ENCODE measurements around the gene WFIKKN2.

Gene WFIKKN2

DNA sequence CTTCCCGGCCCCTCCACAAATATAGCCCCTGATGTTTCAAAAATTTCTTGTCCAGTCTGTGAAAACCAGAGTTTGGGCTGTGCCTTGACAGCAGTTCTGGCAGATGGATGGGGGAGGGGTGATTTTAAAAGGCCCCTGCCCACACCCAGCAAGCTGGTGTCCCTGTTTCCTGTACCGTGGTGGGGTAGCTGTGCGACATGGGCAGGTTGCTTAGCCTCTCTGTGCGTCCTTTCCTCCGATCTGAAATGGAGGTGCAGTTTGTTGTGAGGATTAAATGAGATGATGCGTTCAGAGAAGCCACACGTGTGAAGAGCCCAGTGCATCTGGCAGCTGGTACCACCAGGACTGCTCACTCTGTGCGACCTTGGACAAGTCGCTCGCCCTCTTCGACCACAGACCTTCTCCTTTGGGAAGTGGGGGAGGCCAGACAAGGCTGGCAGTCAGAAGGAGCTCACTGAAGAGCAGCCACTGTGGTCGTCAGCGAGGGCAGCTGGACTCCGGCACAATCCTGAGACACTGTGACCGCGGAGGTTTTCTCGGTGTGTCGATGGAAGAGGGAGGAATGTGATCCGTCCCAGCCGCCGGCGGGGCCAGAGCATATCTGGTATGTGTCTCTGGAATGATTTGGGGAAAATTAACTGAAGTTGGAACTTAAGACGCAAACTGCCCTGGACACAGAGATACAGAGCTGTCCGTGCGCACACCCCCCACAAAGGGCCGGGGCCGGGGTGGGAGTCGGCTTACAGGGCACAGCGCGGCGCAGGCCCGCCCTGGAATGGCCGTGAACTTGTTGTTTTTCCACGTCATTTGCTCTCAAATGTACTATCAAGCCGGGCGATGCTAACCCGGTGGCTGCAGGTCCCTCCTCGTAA is 721 bp upstream of the WFIKKN2 start:
- DNase-seq (ENCODE audit: low spot score): no peak

DNA sequence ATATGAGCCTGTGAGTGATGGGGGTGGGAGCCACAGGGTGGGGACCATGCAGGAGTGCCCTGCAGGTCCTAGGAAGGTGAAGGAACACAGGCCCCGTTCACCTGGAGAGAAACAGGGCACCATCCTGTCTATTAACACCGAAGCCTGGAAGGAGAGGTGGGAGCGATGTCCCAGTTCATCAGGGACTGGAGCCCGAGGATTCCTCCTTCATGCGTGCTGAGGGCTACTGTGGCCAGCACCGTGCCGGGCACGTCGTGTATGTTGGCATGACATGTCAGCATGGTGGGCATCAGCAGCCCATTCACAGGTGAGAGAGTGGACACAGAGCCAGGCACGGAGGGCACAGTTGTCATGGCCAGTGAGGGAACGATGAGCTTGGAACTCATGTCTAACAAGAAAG is 1.4 kb downstream of the WFIKKN2 start:
- DNase-seq (ENCODE audit: low spot score): no peak

DNA sequence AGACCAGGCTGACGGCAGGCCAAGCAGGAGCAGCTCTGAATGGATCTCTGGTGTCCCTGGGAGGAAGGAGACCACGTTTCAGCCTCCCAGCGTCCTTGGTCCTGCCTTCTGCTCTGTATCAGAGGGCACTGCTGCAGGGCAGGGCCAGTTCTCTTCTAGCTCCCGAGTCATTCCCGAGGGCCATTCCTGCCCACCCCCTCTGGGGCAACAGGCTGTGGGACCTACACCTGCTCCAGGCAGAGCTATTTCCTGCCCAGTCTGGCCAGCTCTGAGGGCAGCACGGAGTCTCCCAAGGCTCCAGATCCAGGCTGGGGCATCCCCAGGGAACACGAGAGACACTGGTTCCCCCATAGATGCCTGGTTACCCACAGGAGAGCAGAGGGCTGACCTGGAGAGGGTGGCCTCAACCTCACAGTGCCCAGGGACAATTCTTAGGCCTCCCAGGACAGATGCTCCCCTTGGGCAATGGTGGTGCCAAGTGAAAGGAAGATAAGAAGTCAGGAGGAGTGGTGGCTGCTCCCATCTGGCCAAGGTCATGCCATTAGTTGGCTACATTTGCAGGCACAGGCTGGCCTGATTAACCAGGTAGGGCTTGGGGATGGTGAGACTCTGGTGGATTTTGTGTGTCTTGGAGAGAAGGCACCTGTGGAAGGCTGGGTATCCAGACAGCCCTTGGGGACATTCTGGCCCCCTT is 2.0 kb downstream of the WFIKKN2 start:
- DNase-seq (ENCODE audit: low spot score): no peak

DNA sequence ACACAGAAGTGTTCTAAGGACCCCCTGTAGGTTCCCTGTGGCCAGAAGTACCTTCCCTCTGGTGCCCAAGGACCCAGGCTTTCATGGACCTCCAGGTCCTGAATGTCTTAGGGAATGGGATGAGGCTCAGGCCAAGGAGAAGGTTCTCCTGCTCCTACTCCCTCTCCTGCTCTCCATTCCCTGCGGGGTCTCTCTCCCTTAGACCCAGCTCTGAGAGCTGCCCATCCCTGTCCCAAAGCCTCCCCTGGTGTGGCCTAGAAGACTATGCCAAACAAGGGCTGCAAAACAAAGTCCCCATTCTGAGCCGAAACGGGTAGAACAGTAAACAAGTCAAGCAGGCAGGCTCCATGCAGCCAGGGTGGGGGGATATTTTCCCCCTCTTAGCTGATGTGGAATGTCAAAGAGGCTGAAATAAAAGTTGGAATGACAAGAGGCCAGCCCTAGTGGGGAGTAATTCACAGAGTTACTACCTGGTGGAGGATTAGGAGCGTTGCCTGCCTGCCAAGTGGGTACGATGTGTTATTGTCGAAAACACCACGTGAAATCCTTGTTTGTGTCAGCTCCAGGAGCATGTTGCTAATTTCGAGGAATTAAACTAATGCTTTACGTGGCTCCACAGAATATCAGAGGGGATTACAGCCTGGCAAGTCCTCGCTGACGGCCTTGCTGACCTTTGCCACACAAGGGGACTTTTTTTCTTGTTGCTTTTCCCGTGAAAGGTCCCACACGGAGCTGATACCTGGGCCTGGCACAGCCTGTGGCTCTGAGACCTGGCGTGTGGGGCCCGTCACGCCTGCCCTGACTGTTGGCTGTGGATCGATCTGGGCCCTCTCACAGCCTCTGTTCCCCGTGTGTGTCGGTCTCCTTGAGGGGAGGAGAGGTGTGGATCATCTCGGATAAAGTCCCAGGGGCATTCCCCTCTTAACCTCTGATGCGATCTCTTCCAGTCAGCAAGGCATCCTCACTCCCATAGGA is 2.9 kb downstream of the WFIKKN2 start:
- DNase-seq (ENCODE audit: low spot score): no peak

DNA sequence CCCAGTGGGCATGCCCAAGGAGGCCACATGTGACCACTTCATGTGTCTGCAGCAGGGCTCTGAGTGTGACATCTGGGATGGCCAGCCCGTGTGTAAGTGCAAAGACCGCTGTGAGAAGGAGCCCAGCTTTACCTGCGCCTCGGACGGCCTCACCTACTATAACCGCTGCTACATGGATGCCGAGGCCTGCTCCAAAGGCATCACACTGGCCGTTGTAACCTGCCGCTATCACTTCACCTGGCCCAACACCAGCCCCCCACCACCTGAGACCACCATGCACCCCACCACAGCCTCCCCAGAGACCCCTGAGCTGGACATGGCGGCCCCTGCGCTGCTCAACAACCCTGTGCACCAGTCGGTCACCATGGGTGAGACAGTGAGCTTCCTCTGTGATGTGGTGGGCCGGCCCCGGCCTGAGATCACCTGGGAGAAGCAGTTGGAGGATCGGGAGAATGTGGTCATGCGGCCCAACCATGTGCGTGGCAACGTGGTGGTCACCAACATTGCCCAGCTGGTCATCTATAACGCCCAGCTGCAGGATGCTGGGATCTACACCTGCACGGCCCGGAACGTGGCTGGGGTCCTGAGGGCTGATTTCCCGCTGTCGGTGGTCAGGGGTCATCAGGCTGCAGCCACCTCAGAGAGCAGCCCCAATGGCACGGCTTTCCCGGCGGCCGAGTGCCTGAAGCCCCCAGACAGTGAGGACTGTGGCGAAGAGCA is 4.4 kb downstream of the WFIKKN2 start:
- no peak for DNase-seq (ENCODE audit: low spot score)

DNA sequence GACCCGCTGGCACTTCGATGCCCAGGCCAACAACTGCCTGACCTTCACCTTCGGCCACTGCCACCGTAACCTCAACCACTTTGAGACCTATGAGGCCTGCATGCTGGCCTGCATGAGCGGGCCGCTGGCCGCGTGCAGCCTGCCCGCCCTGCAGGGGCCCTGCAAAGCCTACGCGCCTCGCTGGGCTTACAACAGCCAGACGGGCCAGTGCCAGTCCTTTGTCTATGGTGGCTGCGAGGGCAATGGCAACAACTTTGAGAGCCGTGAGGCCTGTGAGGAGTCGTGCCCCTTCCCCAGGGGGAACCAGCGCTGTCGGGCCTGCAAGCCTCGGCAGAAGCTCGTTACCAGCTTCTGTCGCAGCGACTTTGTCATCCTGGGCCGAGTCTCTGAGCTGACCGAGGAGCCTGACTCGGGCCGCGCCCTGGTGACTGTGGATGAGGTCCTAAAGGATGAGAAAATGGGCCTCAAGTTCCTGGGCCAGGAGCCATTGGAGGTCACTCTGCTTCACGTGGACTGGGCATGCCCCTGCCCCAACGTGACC is 5.0 kb downstream of the WFIKKN2 start:
- no peak for DNase-seq (ENCODE audit: low spot score)

DNA sequence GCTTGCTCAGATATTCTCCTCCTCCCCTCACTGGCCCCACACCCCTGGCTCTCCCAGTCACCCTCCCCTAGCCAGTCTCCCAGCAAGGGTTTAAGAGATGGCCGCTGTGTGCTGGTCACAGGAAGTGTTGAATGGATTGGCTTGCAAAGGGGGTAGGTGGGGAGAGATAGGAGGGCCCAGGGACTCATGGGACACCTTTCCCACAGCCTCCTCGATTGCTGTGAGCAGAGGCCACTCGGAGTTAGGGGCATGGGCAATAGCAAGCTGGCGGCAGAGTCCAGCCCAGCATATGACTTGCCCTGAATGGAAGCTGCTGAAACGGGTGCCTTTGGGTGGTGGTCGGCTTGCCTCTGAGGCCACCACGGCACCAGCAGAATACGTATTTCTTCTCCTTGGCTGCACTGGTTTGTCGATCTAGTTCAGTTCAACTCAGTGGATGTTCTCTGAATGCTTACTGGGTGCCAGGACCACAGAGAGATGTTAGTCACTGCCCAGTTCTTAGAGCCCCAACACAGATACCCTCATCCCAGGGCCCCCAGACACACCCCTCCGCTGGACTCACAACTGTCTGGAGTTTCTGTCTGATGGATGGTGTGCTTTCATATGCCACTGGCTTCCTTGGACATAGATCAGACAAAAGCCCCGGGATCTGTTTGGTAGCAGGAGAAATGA is 6.0 kb downstream of the WFIKKN2 start:
- no peak for DNase-seq (ENCODE audit: low spot score)

DNA sequence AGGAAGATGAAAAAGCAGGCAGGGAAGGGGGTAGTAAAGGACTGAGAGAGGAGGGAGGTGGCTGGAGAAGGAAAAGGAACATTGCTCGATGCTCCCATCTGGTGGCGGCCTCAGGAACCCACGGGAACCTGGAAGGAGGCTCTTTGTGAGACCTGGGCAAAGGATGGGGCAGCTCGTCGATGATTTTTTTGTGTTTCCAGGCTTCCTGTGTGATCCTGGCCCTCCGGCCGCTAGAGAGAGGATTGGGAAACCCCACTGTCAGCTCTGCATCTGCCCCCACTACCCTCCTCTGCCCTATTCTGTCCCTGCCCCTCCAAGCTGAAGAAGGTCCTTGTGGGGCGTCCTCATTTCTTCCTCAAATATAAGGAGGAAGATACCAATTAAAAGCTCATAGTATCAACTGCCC is 6.6 kb downstream of the WFIKKN2 start:
- DNase-seq (ENCODE audit: low spot score): peak; percentile 93

DNA sequence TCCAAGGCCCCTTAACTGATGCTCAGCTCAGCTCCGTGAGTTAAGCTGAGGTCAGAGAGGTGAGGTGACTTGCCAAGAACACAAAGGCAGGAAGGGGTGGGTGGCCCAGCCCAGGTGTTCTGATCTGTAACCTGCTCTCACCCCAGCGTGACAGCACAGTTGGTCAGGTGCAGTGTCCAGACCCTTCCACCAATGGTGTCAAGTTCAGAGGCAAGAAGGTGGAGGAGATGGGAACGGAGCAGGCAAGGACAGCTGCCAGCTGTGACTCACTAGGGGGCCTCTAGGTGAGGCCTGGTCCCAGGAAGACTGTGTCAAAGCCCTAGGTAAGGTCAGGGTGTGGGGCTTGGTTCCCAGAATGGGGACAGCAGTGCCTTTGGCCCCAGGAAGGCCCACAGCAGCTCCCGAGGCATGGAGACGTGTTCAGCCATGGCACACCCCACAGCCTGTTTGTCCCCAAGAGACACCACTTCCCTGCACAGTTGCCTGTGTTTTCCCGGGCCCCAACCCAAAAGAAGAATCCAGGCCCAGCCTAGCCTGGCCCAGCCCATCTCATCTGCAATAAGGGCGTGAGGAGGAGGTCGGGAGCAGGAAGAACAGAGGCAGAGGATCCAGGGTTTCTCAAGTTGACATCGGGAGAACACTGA is 7.2 kb downstream of the WFIKKN2 start:
- DNase-seq (ENCODE audit: low spot score): no peak

DNA sequence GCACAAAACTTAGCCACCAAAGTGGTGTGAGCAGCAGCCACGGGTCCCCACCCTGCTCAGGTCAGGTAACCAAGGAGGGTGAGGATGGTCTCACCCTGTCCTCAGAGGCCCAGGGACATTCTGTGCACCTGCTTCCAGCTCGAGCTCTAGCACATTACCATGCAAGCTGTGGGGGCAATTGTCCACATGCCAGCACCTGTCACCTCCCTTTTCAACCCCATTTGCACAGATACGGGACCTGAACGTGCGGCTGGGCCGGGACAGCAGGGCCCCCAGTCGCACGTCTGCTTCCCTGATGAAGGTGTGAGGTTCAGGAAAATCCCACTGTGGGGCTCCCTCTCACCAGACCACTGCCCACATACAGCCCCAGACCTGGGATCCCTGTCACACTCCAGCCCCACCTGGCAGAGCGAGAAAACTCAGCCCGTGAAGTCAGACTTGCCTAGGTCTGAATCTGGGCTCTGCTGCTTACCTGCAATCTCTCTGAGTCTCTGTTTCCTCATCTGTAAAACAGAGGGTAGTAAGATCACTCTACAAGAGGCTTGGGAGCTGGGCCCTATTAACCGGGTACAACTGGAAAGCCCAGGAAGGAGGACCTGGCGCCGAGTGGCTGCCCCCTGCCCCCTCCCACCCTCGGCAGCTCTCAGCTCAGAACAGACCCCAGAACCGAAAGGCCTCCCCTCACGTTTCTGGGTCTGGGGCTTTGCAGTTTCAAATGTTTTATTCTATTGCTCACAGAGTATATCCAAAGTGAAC is 7.9 kb downstream of the WFIKKN2 start:
- no peak for DNase-seq (ENCODE audit: low spot score)

DNA sequence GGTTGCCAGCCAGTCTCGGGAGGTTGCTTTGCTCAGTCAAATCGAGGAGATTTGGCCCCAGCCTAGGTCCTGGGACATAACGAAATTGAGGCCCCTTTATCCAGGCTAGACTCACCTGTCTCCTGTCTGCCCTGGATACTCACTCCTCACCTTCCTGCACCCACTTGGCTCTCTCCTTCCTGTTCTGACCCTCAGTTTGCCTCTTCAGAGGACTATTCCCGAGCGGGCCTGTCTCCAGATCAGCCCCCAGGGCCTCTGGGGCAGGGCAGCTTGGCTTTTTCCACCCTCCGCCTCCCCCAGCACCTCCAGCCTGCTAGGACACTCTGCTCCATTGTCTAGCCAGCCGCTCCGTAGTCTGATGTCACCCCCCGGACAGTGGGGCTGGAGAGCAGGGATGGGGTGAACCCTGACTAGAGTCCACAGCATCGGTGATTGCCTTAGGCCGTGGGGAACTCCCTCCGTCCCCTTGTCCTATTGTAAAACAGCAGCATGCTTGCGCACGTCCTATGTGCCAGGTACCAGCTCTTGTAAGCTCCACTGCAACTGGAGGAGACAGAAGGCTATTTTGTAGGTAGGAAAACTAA is 8.8 kb downstream of the WFIKKN2 start:
- no peak for DNase-seq (ENCODE audit: low spot score)

DNA sequence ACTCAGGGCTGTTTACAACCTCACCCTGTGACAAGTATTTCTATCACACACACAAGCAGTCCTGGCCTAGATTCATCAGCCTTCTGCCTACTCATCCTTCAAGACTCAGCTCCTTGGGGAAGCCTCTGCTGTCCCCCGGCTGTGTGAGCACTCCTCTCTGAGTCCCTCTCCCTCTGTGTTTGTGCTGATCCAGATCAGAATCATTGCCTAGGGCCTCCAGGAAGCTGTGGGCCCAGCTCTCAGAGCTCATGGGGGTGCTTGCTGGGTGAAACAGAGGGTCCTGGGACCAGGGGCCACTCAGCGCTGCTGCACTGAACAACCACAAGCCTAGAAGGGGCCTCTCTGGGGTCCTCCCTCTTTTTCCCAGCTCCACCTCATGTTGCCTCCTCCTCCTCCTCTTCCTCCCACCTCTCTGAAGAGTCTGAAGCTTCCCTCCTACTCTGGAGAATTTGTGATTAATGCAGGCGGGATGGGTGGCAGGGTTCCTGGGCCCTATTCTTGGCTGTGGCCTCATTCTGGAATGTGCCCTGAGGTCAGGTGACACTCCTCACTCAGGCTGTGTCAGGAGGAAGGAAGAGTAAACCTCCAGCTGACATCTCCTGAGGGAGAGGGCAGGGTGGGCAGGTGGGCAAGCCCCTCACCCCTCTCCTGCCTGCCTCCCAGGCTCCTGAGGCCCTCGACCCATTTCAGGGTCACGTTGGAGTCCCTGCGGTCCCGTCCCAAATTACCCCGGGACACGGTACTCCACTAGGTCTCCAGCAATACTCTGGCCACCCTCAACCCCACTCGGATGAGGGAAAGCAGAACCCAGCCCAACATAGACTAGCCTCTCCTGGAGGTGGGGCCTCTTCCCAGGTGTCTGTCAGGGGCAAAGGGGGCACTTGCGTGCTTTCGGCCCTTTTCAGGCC is 10.1 kb downstream of the WFIKKN2 start:
- DNase-seq (ENCODE audit: low spot score): no peak

DNA sequence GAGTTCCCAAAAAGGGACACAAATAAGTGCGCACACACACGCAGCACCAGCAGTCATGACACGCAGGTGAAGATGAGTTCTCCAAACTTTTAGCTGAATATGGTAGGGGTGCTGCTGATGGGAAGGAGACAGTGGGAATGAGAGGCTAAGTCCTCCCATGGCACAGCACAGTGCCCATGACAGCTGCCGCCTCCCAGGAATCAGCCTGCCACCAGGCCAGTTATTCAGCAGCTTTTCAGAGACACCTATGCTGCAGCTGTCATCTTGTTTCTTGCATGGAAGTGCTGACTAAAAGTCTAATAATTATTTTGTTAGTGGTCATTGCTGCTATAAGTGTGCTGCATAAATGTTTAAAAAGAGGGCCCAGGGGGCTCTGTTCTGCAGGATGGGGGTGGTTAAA is 12.2 kb downstream of the WFIKKN2 start:
- no peak for DNase-seq (ENCODE audit: low spot score)

DNA sequence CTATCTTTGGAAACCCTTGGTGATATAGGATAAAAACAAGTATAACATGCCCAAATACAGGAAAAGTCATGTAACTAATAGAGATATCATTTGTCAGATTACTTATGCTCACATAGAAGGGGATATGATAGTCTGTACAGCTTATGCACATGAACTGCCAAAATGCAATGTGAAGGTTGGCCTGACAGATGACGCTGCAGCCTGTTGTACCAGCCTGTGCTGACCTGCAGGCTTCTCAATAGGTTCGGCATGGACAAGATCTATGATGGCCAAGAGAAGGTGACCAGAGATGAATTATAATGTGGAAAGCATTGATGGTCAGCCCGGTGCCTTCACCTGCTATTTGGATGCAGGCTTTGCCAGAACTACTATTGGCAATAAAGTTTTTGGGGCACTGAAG is 12.7 kb downstream of the WFIKKN2 start:
- DNase-seq (ENCODE audit: low spot score): no peak

DNA sequence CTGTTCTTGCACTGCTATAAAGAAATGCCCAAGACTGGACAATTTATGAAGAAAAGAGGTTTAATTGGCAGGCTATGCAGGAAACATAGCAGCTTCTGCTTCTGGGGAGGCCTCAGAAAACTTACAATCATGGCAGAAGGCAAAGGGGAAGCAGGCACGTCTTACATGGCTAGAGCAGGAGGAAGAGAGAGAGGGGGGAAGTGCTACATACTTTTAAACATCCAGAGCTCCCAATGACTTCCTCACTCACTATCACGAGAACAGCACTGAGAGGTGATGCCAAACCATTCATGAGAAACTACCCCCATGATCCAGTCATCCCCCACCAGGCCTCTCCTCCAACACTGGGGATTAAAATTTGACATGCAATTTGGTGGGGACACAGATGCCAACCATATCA is 13.3 kb downstream of the WFIKKN2 start:
- no peak for DNase-seq (ENCODE audit: low spot score)

DNA sequence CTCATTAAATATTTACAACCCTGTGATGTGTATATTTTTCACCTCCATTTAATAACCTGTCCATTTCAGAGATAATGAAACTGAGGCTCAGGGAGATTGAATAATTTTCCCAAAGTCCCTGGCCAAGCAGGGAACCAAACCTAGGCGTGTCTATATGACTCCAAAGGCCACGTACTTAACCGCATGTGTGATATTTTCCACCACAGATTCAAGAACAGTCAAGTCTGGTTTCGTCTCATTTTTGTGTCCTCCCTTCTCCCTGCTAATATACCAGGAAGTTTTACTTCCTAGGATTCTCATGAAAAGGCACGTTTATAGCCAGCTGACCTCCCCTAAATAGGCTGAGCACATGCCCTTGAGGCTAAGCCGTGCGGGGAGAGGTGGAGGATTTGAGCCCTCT is 15.3 kb downstream of the WFIKKN2 start:
- no peak for DNase-seq (ENCODE audit: low spot score)

DNA sequence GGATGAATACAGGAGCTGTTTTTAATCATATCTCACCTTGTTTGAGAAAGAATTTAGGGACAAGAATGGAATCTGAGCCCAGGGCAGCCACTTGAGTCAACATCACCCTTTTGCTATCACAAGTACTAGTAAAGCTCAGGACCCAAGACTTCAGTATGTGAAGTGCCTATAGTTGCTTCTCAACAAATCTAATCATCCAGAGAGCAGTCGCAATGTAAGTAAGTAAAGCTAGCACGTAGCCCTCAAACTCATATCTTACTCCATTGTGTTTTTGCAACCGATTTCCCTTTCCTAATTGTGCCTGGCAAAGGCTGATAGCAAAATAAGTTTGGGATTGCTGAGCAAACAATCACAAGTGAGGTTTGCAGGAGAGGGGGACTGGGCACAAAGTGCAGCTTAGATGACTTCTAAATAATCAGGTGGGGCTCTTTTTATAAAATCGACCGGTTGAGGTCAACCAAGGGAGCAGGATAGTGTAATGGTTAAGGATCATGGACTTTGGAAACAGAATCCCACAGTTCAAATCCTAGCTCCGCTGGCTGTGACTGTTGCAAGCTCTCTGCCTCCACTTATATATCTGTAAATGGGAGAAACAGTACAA is 17.7 kb downstream of the WFIKKN2 start:
- no peak for DNase-seq (ENCODE audit: low spot score)

DNA sequence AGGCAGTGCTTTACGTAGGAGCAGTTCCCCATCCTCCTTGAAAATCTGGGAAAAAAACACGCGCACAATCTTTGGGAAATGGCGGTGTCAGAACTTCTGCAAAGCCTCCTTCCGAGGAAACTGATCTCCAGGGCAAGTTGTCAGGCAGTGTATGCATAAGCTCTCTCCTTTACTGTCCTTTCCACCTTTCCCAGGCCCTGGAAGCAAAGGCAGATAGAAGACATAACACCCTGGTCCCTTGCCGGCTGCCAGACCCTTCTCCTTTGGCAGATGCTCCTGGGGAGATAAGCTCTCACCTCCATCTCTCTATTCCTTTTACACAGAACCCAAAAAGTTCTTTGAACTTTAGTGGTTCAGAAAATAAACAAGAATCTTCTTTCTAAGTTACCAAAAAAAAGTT is 18.4 kb downstream of the WFIKKN2 start:
- no peak for DNase-seq (ENCODE audit: low spot score)

All from HuH-7.5 (cell line).